HL-60 (cell line): ENCODE measurements around the gene NFASC.

Source experiments
- DNase-seq, 2 experiments: peaks; one replicate each; pipeline ENCODE4 v3.0.0-alpha.2; 2010 to 2020; ENCODE audit warnings: low read depth in 1 of 2, low spot score in 1 of 2
- H3K27ac ChIP-seq: fragments of 250-450 bp; sonication (Bioruptor Pico); replicated peaks from 2 replicates; pipeline ENCODE4 v1.5.1; 2020; ENCODE audit warnings: mild to moderate bottlenecking, moderate library complexity
- H3K27me3 ChIP-seq: fragments of 250-450 bp; sonication (Bioruptor Pico); 2 replicates; pipeline ENCODE4 v1.5.1; 2021; ENCODE audit warnings: mild to moderate bottlenecking, moderate library complexity; ENCODE audit not compliant: insufficient read depth, poor library complexity, severe bottlenecking
- H3K4me3 ChIP-seq: replicated peaks from 2 replicates; pipeline ENCODE4 v1.5.1; 2011; ENCODE audit warnings: mild to moderate bottlenecking, control low read depth, low read length; ENCODE audit not compliant: insufficient read depth
- CTCF ChIP-seq: IDR thresholded peaks from one replicate; pipeline ENCODE4 v1.5.1; 2011; ENCODE audit warnings: low read length, control low read depth, inconsistent platforms; ENCODE audit not compliant: insufficient read depth
- GABPA ChIP-seq: IDR thresholded peaks from 2 replicates; pipeline ENCODE4 v1.6.1; 2012; ENCODE audit warnings: low read depth
- POLR2AphosphoS5 ChIP-seq: IDR thresholded peaks from 2 replicates; pipeline ENCODE4 v1.6.1; 2012; ENCODE audit warnings: low read depth
- REST ChIP-seq: IDR thresholded peaks from 2 replicates; pipeline ENCODE4 v1.6.1; 2012; ENCODE audit warnings: low read depth; ENCODE audit not compliant: insufficient replicate concordance
- SPI1 ChIP-seq: IDR thresholded peaks from 2 replicates; pipeline ENCODE4 v1.6.1; 2012; ENCODE audit warnings: low read depth, mild to moderate bottlenecking, borderline replicate concordance

Gene NFASC

GRCh38 chr1:204987689-204988088, 117.0 kb downstream of the NFASC start:
- Histone ChIP-seq H3K27me3 (peaks cover 3% of the 10 kb centered on the region), H3K27ac (no peak overlapping the region), H3K4me3 (no peak overlapping the region)
- TF ChIP-seq SPI1 (no peak), POLR2AphosphoS5 (no peak), GABPA (no peak), REST (no peak), CTCF (no peak)
- DNase-seq, result no peak

DNA sequence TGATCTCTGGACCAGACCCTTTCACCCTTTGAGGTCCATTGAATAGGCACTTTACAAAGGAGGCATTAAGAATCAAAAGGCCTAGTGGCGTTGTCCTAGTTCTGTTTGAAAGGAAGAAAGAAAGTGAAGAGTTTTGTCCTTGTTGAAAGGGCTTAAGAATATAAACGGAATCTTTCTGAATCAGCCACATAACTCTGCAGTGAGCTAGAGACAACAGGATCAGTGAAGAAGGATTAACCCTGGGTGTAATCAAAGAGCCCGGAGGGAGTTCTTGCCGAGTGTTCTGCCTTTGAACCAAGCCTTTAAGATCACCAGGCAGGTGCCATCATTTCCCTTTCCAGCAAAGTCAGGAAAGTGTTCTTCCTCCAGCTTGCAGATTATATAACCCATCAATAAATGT, 117.5 kb downstream of the NFASC start:
- no peak overlapping the region for H3K4me3 ChIP-seq
- TF ChIP-seq POLR2AphosphoS5 (no peak), REST (no peak), SPI1 (no peak), GABPA (no peak), CTCF (no peak)
- H3K27ac ChIP-seq, result no peak overlapping the region
- no peak for DNase-seq
- H3K27me3 ChIP-seq, result peaks cover 3% of the 10 kb centered on the region

DNA sequence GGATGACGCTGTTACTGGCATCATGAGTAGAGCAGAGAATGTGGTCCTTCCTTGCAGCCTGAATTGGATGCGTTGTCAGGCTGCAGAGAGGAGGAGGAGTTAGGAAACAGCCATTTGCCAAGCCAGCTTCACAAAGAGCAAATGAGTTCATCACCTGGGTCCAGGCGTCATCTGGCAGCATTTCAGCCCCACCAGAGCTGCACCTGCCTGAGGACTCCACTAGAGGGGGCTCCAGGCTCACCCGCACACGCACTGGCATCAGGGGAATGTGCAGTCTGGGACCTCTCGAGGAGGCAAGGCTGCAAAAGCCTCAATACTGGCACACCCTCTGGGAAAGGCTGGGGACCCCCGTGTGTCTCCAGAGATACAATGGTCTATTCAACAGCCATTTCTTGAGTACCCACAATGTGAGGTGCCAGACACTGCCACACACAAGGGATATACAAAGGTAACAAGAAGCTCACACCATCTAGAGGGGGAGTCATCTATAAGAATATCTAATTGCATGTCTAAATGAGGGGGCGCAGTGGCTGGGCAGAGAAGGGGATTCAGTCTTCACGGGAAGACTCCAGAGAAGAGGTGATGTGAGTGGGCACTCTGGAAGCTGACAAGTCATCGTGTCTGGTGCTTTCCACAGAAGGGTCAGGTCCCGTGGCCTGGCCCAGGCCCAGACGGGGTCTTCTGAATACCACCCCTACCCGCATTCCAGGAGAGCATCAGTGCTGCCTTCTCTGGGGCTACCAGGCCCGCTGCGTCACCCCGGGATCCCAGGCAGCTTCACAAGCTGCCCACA, 118.8 kb downstream of the NFASC start:
- TF ChIP-seq GABPA (no peak), CTCF (peak; percentile 98)
- peaks cover 3% of the 10 kb centered on the region for H3K27me3 ChIP-seq

DNA sequence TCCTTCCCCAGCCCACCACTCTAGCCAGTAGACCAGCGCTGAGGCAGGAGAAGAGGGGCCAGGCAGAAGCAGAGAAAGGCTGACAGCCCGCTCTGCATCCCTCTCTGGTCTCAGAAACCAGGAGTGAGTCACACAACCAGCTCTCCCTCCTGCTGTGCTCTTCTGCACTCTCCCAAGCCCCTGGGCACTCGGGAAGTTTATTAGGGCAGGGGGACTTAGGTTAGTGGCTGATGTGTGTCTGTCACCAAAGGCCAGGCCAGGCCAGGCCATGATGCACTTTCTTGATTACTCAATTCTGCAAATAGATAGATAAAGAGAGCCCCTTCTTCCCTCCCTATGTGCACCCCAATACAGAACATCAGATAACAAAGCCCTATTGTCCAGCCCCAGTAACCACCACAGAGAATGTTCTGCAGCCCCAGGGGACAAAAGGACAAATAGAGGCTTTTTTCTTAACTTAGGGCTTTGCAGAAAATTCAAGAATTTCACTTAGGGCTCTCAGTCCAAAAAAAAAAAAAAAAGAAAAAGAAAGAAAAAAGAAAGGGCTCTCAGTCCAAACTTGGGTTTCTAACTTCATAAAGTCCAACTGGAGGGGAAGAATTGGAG, 119.5 kb downstream of the NFASC start:
- no peak for DNase-seq
- H3K27me3 ChIP-seq, result peaks cover 3% of the 10 kb centered on the region
- TF ChIP-seq SPI1, result no peak
- TF ChIP-seq CTCF, result no peak
- no peak for TF ChIP-seq REST
- no peak for TF ChIP-seq POLR2AphosphoS5
- TF ChIP-seq GABPA, result no peak
- no peak overlapping the region for H3K27ac ChIP-seq
- H3K4me3 ChIP-seq, result no peak overlapping the region

More for the DNA sequence above, 118.8 kb downstream of the NFASC start:
- Histone ChIP-seq H3K4me3 (no peak overlapping the region), H3K27ac (no peak overlapping the region)
- peak in 1 of 2 experiments; percentile 73 for DNase-seq
